Left lung (tissue), 10 donors: Measurements from ENCODE around the gene BLTP3A. TPM values are rescaled to one million over a fixed set of nuclear protein-coding genes. Genes with fewer than 3 reads are reported as not detected.
"Not testable (repeated sequence)": the region's sequence is repeated elsewhere in the genome, so short reads cannot be mapped to it uniquely, and the experiment has no call there.

Experiments used
- ATAC-seq: fragments of 200-7000 bp; cut with Tn5 transposase; one replicate; pipeline ENCODE4 v1.9.1; 2020; ENCODE audit warnings: moderate library complexity
- DNase-seq, 4 donors: peaks; one replicate each; pipeline ENCODE4 v3.0.0-alpha.2; 2013 to 2020
- H3K27ac ChIP-seq, 2 donors: fragments of 200-600 bp; sonication (generic) in 1 of 2; one replicate each; pipeline versions ENCODE4 v1.5.0 to v1.8.0; 2020 to 2021
- H3K27me3 ChIP-seq, 2 donors: fragments of 200-600 bp; sonication (generic) in 1 of 2; one replicate each; pipeline versions ENCODE4 v1.5.0 to v1.8.0; 2020 to 2021
- H3K36me3 ChIP-seq, 2 donors: fragments of 200-600 bp; sonication (generic) in 1 of 2; one replicate each; pipeline versions ENCODE4 v1.5.0 to v1.8.0; 2020 to 2021
- H3K4me1 ChIP-seq, 2 donors: fragments of 200-600 bp; one replicate each; pipeline ENCODE4 v1.8.0; 2021
- H3K4me3 ChIP-seq, 2 donors: fragments of 200-600 bp; sonication (generic) in 1 of 2; one replicate each; pipeline versions ENCODE4 v1.5.0 to v1.8.0; 2020 to 2021; ENCODE audit warnings: mild to moderate bottlenecking in 1 of 2
- H3K9me3 ChIP-seq, 2 donors: fragments of 200-600 bp; sonication (generic) in 1 of 2; one replicate each; pipeline versions ENCODE4 v1.5.0 to v1.8.0; 2020 to 2021
- CTCF ChIP-seq, 2 donors: fragments of 200-600 bp; sonication (generic) in 1 of 2; IDR thresholded peaks; one replicate each; pipeline versions ENCODE4 v1.5.0 to v1.8.0; 2021; ENCODE audit warnings: antibody characterized with exemption in 2 of 2
- intact Hi-C, 2 donors: fragments of 100-400 bp; cut with DNase I; formaldehyde crosslinking; loops; one replicate each; pipeline versions ENCODE4 v1.11.2 to v1.14.2; 2022
- polyA plus RNA-seq, 6 donors: library from polyadenylated mRNA; unstranded; fragments of 120-200 nt; gene quantifications; one replicate each; pipeline ENCODE4 v1.2.1, GENCODE V29; 2013; ENCODE audit not compliant: insufficient read length in 6 of 6
- total RNA-seq, 2 donors: library from RNA; stranded (reverse); fragmentation: NEBNext Ultra II Directional; extraction: Animal tissue kit (Norgen Biotek cat#: 25700); gene quantifications; one replicate each; pipeline ENCODE4 v1.2.1, GENCODE V29; 2021
- donor health status: DM: no; HTN: yes; CAD: no.
- donor health status: DM: no; HTN: no; CAD: no.

The BLTP3A gene
- total and polyA plus RNA-seq, 8 donors = 12.2 to 21.8 (median 13.1) TPM

- Histone ChIP-seq H3K4me1 (no peaks in the 10 kb centered on the region), H3K27me3 (no peaks in the 10 kb centered on the region), H3K27ac (no peak overlapping the region), H3K9me3 (no peaks in the 10 kb centered on the region), H3K4me3 (no peak overlapping the region), H3K36me3 (peaks cover 0 to 62% of the 10 kb centered on the region in 2 donors)
- intact Hi-C loops = no loop called here
- DNase-seq (no peak), ATAC-seq (no peak)
- no peak for TF ChIP-seq CTCF (IDR thresholded peaks at IDR 0.05)
These were observed 16.9 kb upstream of the BLTP3A start for GRCh38 chr6:34774967-34775366.

GRCh38 chr6:34785375-34785774 lies 6.5 kb upstream of the BLTP3A start:
- DNase-seq, H3K27ac ChIP-seq, ATAC-seq, H3K4me1 ChIP-seq, H3K9me3 ChIP-seq, H3K27me3 ChIP-seq, H3K4me3 ChIP-seq, H3K36me3 ChIP-seq, intact Hi-C loops: not testable (repeated sequence)

- not testable (repeated sequence) for H3K27me3 ChIP-seq, H3K9me3 ChIP-seq
These were observed 4.7 kb upstream of the BLTP3A start for GRCh38 chr6:34787152-34787551.

DNA sequence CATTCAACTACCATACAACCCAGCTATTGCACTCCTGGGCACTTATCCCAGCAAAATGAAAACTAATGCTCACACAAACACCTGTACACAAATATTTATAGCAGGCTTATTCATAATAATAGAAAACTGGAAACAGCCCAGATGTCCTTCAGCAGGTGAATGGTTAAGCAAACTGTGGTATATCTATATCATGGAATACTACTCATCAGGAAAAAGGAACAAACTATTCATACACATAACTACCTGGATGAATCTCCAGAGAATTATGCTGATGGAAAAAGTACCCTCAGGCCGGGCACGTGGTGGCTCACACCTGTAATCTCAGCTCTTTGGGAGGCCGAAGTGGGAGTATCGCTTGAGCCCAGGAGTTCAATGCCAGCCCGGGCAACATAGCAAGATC lies 3.8 kb upstream of the BLTP3A start:
- H3K4me1 ChIP-seq = peaks cover 0 to 16% of the 10 kb centered on the region in 2 donors
- TF ChIP-seq CTCF (IDR thresholded peaks at IDR 0.05) = no peak
- ATAC-seq = no peak
- H3K9me3 ChIP-seq = no peaks in the 10 kb centered on the region
- H3K27ac ChIP-seq = no peak overlapping the region
- H3K27me3 ChIP-seq = no peaks in the 10 kb centered on the region
- no peak for DNase-seq
- no peaks in the 10 kb centered on the region for H3K36me3 ChIP-seq
- H3K4me3 ChIP-seq = no peak overlapping the region
- intact Hi-C loops = no loop called here

More at GRCh38 chr6:34787152-34787551, 4.7 kb upstream of the BLTP3A start:
- H3K27ac ChIP-seq, H3K4me3 ChIP-seq, ATAC-seq, H3K4me1 ChIP-seq, intact Hi-C loops, DNase-seq, H3K36me3 ChIP-seq: not testable (repeated sequence)

DNA sequence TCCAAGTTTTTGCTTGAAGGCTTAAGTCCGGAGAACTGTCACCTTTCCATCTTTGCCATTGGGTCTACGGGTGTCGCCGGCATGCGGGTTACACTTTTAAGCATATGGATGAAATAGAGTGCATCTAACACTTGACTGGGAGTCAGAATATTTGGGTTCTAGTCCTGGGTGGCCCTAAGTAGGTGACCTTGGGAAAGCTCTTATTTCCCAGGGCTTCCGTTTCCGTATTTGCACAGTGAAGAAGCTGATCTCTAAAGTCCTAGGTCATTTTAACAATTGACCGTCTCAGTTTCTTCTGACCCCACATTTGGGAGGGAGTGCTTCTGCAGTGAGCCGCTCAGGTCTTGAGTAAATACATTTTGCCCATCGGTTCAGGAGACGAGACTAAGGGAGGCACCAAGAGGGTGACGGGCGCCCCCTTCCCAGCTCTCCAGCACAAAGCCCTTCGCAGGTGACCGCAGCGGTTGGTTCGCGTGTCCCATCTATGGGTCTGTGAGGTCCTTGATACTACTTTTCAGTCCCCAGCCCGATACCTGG lies 651 bp upstream of the BLTP3A start:
- ATAC-seq (peak; percentile 53), DNase-seq (peak in 3 of 4 donors; percentile 37 to 82 (median 56))
- Histone ChIP-seq H3K4me1 (peaks cover 0 to 30% of the 10 kb centered on the region in 2 donors), H3K27ac (peak overlapping the region; percentile 90 to 95), H3K36me3 (no peaks in the 10 kb centered on the region), H3K4me3 (peak overlapping the region; percentile 82 to 97), H3K27me3 (no peaks in the 10 kb centered on the region), H3K9me3 (no peaks in the 10 kb centered on the region)
- intact Hi-C loops = no loop called here
- no peak for TF ChIP-seq CTCF (IDR thresholded peaks at IDR 0.05)

GRCh38 chr6:34792605-34793500 lies 970 bp downstream of the BLTP3A start:
- no peak for TF ChIP-seq CTCF (IDR thresholded peaks at IDR 0.05)
- ATAC-seq (peak; percentile 47), DNase-seq (peak in 3 of 4 donors; percentile 38 to 43 (median 41))
- Histone ChIP-seq H3K4me1 (peaks cover 0 to 33% of the 10 kb centered on the region in 2 donors), H3K27ac (peak overlapping the region; percentile 90 to 95), H3K27me3 (no peaks in the 10 kb centered on the region), H3K36me3 (no peaks in the 10 kb centered on the region), H3K9me3 (no peaks in the 10 kb centered on the region), H3K4me3 (peak overlapping the region; percentile 82 to 97)
- intact Hi-C loops = no loop called here
